Measurements from ENCODE around the gene FBXW4.

Gene FBXW4

DNA sequence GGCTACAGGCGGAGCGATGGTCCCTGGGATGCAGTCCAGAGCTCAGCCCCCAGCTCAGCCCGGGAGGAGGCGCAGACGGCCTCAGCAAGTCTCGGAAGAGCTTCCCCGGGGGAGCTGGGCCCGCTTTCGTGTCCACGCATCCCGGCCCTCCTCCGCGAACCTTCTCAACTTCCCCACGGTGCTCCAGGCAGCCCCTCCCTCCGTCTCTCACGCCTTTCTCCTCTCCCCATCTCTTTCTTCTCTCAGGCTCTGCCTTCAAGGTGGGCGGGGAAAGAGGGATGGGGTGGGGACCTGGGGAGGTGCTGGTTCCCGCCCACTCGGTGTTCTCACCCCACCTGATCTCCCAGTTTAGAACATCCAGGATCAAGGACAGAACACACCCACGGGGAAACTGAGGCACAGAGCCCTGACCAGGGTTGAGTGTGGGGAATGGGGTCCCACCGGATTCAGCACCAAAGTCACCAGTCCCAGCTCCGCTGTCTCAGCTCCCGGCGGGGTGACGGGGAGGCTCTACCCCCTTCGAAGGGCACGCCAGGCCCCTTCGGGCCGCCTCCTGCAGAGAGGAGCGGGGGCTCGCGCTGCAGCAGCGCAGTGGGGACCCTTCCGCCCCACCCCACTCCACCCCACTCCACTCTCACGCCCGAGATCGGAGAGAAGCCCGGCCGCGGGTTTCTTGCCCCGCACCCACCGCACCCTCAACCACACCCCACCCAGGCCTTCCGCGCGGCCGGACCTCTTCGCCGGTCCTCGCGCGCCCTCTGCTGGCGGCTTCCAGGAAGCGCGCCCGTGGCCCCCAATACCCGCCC, 125.1 kb downstream of the FBXW4 start:
- DNase-seq (ENCODE audit: low read depth): peak; percentile 82
- H3K4me3 ChIP-seq (ENCODE audit: low read depth, low read length): peak overlapping the region; percentile 62
- TF ChIP-seq CTCF (IDR thresholded peaks at IDR 0.05; ENCODE audit: insufficient read depth, low read depth, low read length, missing control alignments): peak; percentile 83

DNA sequence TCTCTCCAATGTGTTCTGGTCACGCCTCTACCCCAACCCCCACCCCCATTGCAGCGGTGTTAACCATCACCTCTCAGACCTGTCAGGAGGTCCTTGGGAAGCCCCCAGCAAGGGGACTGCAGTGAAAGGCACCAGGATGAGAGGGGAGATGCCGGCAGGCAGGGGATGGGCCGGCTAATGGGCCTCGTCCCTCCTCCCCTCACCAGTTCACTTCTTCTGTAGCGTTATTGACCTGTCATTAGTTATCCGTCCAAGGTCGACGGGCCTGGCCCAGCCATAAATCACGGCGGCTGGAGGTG, 125.7 kb downstream of the FBXW4 start:
- DNase-seq (ENCODE audit: low read depth): no peak
- H3K4me3 ChIP-seq (ENCODE audit: low read depth, low read length): no peak overlapping the region
- TF ChIP-seq CTCF (IDR thresholded peaks at IDR 0.05; ENCODE audit: insufficient read depth, low read depth, low read length, missing control alignments): no peak

- DNase-seq (ENCODE audit: low read depth): no peak
- TF ChIP-seq CTCF (IDR thresholded peaks at IDR 0.05; ENCODE audit: insufficient read depth, low read depth, low read length, missing control alignments): no peak
- H3K4me3 ChIP-seq (ENCODE audit: low read depth, low read length): no peak overlapping the region
Observed at GRCh38 chr10:101568054-101568745, 126.8 kb downstream of the FBXW4 start.

- no peak for TF ChIP-seq CTCF (IDR thresholded peaks at IDR 0.05; ENCODE audit: insufficient read depth, low read depth, low read length, missing control alignments)
- H3K4me3 ChIP-seq (ENCODE audit: low read depth, low read length): no peak overlapping the region
- DNase-seq (ENCODE audit: low read depth): no peak
Observed at GRCh38 chr10:101567165-101568006, 127.6 kb downstream of the FBXW4 start.

DNA sequence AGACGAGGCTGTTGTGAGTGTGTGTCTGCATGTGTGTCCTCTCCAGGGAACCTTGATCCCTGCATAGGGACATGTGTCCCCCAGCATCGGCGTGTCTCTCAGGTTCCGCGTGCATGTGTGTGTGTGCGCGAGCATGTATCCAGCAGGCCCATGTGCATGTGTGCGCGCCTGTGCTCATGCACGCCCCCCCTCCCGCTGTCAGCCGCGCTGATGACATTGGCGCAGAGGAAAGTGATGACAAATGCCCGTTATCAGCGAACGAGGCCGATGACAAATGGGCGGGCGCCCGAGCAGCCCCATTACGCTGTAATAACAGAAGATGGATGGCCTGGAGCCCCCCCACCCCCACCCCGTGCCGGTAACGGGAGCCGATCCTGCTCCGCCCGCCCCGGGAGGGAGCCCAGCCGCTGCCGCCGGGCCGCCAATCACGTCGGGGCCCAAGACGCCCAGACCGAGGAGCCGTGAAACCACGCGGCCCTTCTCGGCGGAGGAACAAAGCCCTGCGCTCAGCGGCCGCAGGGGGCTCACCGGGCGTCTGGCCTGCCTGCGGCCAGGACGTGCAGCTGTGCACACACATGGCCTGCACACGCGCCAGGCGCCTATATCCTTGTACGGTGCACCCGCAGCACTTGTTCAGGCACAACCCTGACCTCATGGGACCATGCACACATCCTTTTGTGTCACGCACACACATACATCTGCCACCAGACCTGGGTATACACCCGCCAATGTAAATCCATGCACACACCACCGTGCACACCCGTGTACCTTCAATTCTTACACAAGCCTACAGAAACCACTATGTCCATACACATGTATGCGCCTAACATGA, 128.4 kb downstream of the FBXW4 start:
- TF ChIP-seq CTCF (IDR thresholded peaks at IDR 0.05; ENCODE audit: insufficient read depth, low read depth, low read length, missing control alignments): no peak
- H3K4me3 ChIP-seq (ENCODE audit: low read depth, low read length): no peak overlapping the region
- peak; percentile 39 for DNase-seq (ENCODE audit: low read depth)

DNA sequence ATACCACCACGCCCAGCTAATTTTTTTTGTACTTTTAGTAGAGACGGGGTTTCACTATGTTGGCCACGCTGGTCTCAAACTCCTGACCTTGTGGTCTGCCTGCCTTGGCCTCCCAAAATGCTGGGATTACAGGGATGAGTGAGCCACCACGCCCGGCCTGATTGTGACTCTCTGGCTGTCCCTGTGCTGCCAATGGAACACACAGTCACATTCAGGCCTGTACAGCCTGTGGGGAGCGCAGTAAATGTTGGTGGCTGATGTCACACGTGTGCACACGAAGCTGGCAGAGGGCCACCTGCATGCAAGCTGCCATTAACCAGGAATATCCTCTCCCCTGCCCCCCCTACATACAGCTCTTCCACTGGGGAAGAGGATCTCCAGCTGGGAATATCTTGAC, 129.0 kb downstream of the FBXW4 start:
- H3K4me3 ChIP-seq (ENCODE audit: low read depth, low read length): no peak overlapping the region
- no peak for TF ChIP-seq CTCF (IDR thresholded peaks at IDR 0.05; ENCODE audit: insufficient read depth, low read depth, low read length, missing control alignments)
- DNase-seq (ENCODE audit: low read depth): no peak

All from GM12865 (cell line).